Fibroblast of skin of right quadriceps (primary cell): ENCODE data around the gene CYLC2.

Experiments
- DNase-seq: peaks from one replicate; pipeline ENCODE4 v3.0.0-alpha.2; 2013

CYLC2 gene, protein sequence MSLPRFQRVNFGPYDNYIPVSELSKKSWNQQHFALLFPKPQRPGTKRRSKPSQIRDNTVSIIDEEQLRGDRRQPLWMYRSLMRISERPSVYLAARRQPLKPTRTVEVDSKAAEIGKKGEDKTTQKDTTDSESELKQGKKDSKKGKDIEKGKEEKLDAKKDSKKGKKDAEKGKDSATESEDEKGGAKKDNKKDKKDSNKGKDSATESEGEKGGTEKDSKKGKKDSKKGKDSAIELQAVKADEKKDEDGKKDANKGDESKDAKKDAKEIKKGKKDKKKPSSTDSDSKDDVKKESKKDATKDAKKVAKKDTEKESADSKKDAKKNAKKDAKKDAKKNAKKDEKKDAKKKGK

DNA sequence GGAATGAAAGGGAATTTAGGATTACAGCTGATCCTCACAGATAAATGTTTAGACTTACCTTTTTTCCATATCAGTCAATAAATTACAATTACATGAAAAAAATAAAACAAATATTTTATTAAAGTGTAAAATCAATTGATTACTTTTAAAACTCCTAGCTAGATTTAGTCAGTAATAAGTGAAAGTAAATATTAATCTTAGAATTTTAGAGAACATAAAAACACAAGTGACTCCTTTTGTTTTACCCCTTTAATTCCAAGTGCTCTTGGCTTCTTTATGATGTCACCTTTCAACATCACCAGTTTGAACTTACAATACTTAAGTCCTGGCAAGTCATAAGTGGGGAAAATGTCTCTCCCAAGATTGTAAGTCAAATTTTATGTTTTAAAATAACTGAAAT is at the start of gene CYLC2:
CYLC2 (plus strand) TSS at position 301 of the 400 bp plus-strand sequence; CDS start at position 349, 48 bp downstream.
- DNase-seq, result no peak

DNA sequence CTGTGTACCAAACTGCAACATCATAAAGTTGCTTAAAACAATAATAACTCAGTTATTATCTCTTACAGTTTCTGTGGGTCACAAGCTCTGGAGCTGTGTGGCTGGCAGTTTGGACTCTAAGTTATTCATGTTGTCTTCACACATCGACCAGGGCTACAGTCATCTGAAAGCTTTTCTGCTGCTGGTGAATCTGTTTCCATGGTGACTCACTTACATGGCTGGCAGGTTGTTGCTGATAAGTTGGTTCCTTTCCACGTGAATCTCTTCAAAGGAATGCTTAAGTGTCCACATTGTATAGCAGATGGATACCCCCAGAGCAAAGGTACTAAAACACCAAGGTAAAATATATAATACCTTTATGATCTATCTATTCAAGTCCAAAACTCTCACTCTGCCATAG is 44.8 kb upstream of the CYLC2 start:
- DNase-seq, result no peak

DNA sequence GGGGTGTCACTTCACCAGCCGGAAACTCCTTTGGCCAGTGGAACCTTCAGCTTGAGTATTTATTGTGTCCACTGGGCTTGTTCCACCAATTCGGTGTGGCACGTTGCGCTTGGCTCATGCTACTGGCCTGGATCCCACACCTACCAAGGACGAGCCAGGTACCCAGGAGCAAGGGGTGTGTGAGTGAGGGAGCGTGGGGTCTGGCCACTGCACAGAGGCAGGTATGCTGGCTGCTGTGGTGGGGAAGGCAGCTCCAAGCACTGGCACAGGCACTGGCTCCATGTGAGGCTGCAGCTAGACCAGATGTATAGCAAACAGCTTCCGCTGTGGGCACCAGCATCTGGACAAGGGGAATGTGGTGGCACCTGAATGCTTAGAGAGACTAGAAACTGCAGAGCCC is 28.1 kb upstream of the CYLC2 start:
- DNase-seq, result no peak

DNA sequence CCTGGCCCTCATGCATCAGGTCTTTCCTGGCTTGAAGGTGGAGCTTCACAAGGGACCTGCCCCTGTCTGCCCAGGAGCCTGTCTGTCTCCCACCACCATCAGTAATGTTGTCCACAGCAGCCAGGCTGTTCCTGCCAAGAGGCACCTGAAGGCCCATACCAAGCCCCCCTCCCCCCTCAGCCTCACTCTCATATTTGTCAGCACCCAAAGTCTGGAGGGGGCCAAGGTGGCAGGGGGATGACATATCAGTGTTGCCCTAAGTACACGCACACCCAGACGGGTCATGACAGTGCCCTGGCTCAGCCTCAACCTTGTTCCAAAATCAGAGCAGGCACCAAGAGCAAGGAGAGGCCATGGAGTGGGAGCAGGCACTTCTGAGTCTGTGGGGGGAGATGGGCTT is 27.2 kb upstream of the CYLC2 start:
- DNase-seq, result no peak

DNA sequence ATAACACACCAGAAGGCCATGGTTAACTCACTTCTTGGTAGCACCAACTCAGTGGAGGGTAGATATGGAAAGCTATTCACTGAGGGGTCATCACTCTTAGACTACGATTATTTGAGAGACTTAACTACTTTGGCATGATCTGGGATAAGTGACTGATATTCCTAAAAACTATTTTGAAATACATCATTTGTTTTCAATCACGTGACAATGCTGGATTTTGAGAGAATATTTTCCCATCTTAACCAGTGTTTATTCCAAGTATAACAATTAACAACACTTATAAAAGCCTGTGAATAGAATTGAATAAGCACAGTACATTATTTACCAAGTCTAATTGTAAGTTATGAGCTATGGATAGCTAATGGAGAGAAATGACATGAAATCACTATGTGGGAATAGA is 22.4 kb upstream of the CYLC2 start:
- DNase-seq, result no peak

DNA sequence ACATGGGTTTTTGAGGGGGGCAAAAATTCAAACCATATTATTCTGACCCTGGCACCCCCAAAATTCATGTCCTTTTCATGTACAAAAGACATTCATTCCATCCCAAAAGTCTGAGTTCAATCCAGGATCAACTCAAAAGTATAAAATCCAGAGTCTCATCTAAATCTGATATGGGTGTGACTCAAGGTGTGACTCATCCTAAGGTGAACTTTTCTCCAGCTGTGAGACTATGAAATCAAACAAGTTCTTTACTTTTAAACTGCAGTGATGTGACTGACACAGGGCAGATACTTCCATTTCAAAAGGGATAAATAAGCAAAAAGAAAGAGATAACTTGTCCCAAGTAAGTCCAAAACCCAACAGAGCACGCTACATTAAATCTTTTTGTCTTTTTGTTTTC is 20.6 kb upstream of the CYLC2 start:
- no peak for DNase-seq

DNA sequence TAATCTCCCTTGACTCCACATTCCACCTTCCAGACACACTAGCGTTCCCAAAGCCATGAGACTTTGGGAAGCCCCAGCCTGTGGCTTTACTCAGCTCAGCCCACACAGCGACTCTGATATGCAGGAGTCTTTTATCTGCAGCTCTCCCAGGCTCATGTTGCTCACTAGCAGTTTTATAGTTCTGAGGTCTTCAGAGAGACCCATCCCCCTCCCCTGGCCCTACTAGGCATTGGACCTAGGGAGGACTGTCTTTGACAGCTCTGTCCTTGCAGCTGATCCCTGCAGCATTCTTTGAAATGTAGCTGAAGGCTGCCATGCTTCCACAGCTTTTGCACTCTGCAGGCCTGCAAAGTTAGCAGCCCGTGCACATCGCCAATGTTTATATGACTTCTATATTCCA is 19.9 kb upstream of the CYLC2 start:
- no peak for DNase-seq

DNA sequence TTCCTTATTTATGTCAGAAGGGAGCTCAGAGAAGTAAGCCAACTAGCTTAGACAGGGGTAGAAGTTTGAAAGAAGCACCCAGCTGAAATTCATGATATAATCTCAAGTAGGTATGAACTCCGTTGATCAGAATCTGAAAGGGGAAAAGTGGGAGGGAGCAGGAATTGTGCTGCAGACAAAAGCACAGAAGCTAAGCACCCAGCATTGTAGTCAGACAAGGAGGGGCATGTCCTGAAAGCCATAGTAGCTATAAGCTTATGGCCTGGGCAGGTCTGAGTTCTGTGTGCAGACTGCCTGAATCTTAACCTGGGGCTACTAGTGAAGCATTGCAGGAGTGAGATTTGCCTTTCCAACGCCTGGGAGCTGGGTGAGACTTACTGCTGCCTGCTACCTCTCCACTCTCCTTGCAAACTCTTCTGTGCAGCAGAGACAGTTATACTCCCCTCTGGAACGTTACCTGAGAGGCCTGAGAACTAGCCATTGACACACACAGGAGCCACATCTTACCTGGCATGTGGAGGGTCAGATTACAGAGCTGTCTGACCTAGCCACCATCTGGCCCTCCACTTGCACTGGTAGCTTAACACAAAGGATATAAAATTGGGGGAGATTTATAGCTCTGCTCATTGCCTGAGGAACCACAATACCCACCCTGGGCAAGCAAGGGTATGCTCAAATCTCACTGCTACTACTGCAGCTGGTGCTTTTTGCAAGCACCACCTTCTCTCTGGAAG is 9.8 kb upstream of the CYLC2 start:
- DNase-seq, result no peak

DNA sequence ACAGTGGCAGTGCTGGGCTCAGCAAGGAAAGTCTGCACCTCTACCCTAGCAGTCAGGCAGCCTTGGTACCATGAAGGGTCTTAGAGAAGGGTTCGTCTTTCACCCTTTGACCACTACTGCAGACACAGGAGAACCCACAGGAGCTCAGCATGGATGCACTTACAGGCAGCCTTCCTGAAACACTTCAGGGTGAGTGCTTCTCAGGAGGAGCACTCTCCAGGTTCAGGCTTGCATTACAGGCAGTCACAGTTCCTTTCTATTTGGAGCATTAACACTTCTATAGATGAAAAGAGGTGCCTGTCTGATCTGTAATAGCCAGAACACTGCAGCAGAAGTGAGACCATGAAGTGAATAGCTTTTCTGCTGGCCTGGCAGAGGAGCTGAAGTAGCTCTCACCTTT is 8.7 kb upstream of the CYLC2 start:
- DNase-seq, result no peak

DNA sequence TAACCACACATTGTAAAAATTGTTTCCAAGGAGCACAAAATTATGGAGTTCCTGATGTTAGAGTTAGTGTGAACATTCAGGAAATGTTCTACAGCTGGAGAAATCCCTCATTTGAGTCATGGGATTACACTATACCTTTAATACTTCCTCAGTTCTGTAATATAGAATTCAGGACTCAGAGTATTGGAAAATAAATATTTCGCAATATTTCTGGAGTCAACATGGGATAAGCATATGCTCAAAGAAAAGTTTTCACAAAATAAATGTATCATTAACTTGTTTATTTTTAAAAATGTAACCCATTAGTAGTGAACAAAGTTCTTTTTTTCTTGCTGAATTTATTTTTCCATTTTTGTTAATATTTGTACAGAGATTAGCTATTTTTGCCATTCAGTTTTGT is 8.6 kb downstream of the CYLC2 start:
- no peak for DNase-seq

DNA sequence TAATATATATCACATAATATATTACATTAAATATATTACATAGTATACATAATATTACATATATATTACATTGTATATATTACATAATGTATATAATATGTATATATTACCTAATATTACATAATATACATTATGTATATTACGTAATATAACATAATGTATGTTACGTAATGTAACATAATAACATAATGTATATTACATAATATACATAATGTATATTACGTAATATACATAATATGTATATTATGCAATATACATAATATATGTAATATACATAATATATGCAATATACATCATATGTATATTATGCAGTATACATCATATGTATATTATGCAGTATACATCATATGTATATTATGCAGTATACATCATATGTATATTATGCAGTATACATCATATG is 19.1 kb downstream of the CYLC2 start:
- DNase-seq, result no peak

DNA sequence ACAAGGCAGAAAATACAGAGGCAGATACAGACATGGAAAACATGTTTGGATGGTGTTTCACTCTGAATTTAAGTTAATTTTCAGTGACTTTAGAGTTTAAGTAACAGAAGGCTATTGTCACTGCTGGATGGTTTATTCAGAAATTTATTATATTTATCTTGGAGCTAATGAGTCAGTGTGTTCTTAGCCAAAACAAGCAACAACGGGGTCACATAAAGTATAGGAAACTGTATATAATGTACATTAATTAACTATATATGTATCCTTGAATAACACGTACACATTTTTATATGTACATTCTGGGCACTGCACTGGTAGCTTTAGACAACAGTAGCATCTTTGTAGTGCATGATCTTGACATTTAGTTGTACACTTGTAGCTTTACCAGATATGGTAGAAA is 30.7 kb downstream of the CYLC2 start:
- DNase-seq, result no peak

DNA sequence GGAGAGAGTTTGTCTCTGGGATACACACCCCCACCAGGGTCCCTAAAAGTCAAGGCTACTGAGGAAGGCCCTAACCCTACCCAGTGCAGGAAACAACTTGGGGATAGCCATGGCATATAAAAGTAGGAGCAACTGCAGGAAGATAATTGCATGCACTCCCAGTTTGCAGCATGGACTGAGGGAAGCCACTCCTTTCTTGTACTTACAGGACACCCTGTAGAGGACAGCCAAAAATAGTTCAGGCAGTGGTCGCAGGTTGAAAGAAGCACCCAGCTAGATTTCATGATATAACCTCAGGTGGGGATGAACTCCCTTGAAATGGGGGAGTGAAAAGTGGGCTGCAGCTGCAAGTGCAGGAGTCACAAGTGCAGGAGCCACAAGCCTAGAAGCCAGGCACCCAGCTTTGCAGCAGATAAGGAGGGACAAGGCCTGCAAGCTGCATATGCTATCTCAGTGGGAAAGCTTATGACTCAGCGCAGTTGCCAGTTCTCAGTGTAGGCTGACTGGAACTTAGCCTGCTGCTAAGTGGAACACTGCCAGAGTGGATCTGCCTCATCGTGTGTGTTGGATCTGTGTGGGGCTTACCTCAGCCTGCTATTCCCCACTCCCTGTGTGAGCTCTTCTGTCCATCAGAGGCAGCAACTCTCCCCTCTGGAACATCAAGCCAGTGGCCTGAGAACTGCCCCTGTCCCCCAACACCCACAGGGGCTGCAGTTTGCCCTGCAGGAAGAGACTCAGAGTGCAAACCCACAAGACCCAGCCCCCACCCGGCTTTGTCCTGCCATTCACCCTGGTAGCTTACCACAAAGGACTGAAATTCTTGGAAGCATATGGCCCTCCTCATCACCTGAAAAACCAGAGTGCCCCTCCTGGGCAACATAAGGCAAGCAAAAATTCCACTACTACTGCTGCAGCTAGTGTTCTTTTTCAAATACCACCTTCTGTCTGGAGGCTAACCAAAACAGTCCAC is 42.7 kb downstream of the CYLC2 start:
- peak; percentile 1 for DNase-seq

DNA sequence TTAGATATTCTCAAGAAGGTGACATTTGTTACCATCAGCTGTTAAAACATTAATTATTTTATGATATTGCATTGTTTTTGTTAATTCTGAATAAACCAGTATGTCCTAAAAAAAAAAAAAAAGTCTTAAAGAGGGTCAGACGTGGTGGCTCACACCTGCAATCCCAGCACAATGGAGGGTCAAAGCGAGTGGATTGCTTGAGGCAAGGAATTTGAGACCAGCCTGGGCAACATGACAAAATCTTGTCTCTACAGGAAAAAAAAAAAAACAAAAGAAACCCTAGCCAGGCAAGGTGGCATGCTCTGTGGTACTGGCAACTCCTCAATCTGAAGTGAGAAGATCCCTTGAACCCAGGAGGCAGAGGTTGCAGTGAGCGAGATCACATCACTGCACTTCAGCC is 46.8 kb downstream of the CYLC2 start:
- no peak for DNase-seq
